Thoracic aorta (tissue), 2 donors: ENCODE measurements around the gene CTNNAL1. TPM values are rescaled to one million over a fixed set of nuclear protein-coding genes. Genes with fewer than 3 reads are reported as not detected.
"Not testable (repeated sequence)": the region's sequence is repeated elsewhere in the genome, so short reads cannot be mapped to it uniquely, and the experiment has no call there.

Experiments
- ATAC-seq: fragments of 150-250 bp; one replicate; pipeline ENCODE4 v1.8.0; 2017; ENCODE audit warnings: low read depth; ENCODE audit not compliant: insufficient number of reproducible peaks, low FRiP score
- DNase-seq: peaks from one replicate; pipeline ENCODE4 v3.0.0-alpha.2; 2020; ENCODE audit warnings: low spot score
- H3K27ac ChIP-seq, 2 donors: fragments of 200-600 bp; sonication (generic); 1 replicate in 1 of 2; 2 replicates in 1 of 2; pipeline ENCODE4 v1.5.1; 2016; ENCODE audit warnings: mild to moderate bottlenecking in 2 of 2, moderate library complexity in 2 of 2
- H3K27me3 ChIP-seq: fragments of 200-600 bp; sonication (generic); replicated peaks from 2 replicates; pipeline ENCODE4 v1.6.0; 2016; ENCODE audit warnings: mild to moderate bottlenecking; ENCODE audit not compliant: insufficient read depth
- H3K36me3 ChIP-seq: fragments of 200-600 bp; sonication (generic); one replicate; pipeline ENCODE4 v1.5.1; 2016
- H3K4me1 ChIP-seq, 2 donors: fragments of 200-600 bp; sonication (generic); 1 replicate in 1 of 2; 2 replicates in 1 of 2; pipeline versions ENCODE4 v1.5.1 to v1.6.0; 2016; ENCODE audit warnings: low read depth in 2 of 2, mild to moderate bottlenecking in 1 of 2; ENCODE audit not compliant: control insufficient read depth in 1 of 2
- H3K4me3 ChIP-seq: fragments of 200-600 bp; sonication (generic); 2 replicates; pipeline ENCODE4 v1.5.1; 2016; ENCODE audit warnings: mild to moderate bottlenecking
- H3K9me3 ChIP-seq: fragments of 200-600 bp; sonication (generic); 2 replicates; pipeline ENCODE4 v1.5.1; 2016
- CTCF ChIP-seq: fragments of 200-600 bp; sonication (generic); IDR thresholded peaks from one replicate; pipeline ENCODE4 v1.5.1; 2019; ENCODE audit warnings: antibody characterized with exemption
- total RNA-seq, 2 donors: library from RNA; depleted of rRNA; stranded (reverse); fragments of >200 nt; gene quantifications; one replicate each; pipeline versions ENCODE4 v1.1.0 to v1.2.3, GENCODE V29; 2016

The CTNNAL1 gene
- total RNA-seq, 2 donors from 2014 or later: 41.8 to 45.0 TPM

- H3K4me1 ChIP-seq: peaks cover 8 to 24% of the 10 kb centered on the region in 2 donors
- no peak for DNase-seq
- H3K27me3 ChIP-seq: no peaks in the 10 kb centered on the region
- H3K36me3 ChIP-seq: peaks cover 6% of the 10 kb centered on the region
- H3K4me3 ChIP-seq: peak overlapping the region; percentile 10
- peak overlapping the region; percentile 27 to 66 for H3K27ac ChIP-seq
- TF ChIP-seq CTCF: no peak
- H3K9me3 ChIP-seq: no peaks in the 10 kb centered on the region
- ATAC-seq: no peak
These were observed 39.4 kb downstream of the CTNNAL1 start for GRCh38 chr9:108973895-108974294.

DNA sequence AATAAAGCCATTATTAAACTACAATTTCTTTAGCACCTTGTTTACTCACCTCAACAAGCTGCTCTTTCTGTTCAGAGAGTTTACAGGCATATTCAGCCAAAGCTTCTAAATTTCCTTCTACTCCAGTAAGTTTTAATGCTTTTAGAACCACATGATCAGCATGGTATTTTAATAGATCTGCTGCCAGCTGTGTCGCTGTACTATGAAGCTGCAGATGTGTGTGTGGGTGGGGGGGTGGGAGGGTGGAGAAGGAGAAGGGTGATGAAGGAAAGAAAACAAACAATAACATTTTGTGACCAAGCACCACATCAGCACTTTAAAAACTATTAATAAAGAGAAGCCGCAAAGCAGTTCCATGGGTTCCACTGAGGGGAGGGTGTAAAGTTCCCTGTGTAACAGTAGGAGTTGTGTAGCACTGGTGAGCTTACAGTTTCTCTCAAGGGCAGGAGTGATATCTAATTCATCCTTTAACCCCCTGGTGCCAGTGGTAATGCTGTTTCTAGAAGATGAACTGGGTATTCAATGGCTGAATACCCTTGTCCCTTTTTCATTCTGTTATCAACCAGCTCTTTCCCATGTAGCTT, 40.6 kb downstream of the CTNNAL1 start:
- H3K27ac ChIP-seq: peak overlapping the region; percentile 27 to 66
- H3K27me3 ChIP-seq: no peaks in the 10 kb centered on the region
- H3K9me3 ChIP-seq: no peaks in the 10 kb centered on the region
- H3K36me3 ChIP-seq: no peaks in the 10 kb centered on the region
- no peak for TF ChIP-seq CTCF
- no peak for DNase-seq
- peaks cover 8 to 34% of the 10 kb centered on the region in 2 donors for H3K4me1 ChIP-seq
- no peak for ATAC-seq
- H3K4me3 ChIP-seq: no peak overlapping the region

- no peak for ATAC-seq
- no peak overlapping the region for H3K4me3 ChIP-seq
- H3K27ac ChIP-seq: peak overlapping the region; percentile 22 to 52
- no peaks in the 10 kb centered on the region for H3K27me3 ChIP-seq
- no peaks in the 10 kb centered on the region for H3K36me3 ChIP-seq
- no peaks in the 10 kb centered on the region for H3K9me3 ChIP-seq
- no peak for TF ChIP-seq CTCF
- DNase-seq: no peak
- H3K4me1 ChIP-seq: peaks cover 8 to 37% of the 10 kb centered on the region in 2 donors
These were observed 41.1 kb downstream of the CTNNAL1 start for GRCh38 chr9:108972186-108972585.

DNA sequence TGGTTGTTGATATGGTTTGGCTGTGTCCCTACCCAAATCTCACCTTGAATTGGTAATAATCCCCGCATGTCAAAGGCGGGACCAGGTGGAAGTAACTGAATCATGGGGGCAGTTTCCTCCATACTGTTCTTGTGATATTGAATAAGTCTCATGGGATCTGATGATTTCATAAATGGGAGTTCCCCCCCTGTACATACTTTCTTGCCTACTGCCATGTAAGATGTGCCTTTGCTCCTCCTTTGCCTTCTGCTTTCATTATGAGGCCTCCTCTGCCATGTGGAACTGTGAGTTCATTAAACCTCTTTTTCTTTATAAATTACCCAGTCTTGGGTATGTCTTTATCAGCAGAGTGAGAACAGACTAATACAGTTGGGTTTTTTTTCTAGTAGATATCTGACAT, 41.9 kb downstream of the CTNNAL1 start:
- H3K27ac ChIP-seq: peak overlapping the region in 1 of 2 donors; percentile 22
- H3K4me3 ChIP-seq, DNase-seq, H3K9me3 ChIP-seq, H3K27me3 ChIP-seq, H3K36me3 ChIP-seq, ATAC-seq: not testable (repeated sequence)
- H3K4me1 ChIP-seq: peaks cover 8 to 37% of the 10 kb centered on the region in 2 donors

DNA sequence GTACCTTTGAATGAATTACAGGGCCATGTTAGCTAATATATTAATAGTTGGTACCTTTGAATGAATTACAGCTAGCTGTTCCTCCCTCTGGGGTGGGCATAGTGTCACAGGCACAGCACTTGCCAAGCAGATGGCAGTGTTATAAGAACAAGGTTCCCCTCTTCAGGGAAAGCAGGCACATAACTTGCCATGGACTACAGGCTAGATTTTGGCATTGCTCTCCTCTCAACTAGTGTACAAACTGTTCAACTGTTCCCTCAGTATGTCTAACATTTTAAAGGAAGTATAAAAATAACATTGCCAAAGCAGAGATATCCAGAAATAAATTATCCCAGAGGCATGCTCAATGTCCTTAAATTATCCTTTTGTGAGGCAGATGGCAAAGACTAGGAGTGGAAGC, 45.4 kb downstream of the CTNNAL1 start:
- no peak for ATAC-seq
- H3K9me3 ChIP-seq: no peaks in the 10 kb centered on the region
- H3K36me3 ChIP-seq: no peaks in the 10 kb centered on the region
- no peak overlapping the region for H3K4me3 ChIP-seq
- peaks cover under 1 to 21% of the 10 kb centered on the region in 2 donors for H3K4me1 ChIP-seq
- no peak for TF ChIP-seq CTCF
- peak overlapping the region in 1 of 2 donors; percentile 0 for H3K27ac ChIP-seq
- no peaks in the 10 kb centered on the region for H3K27me3 ChIP-seq
- DNase-seq: no peak
